SK-N-SH (cell line): ENCODE measurements around the gene FNDC3B.

ENCODE experiments used
- ELF1 ChIP-seq: IDR thresholded peaks from 2 replicates; pipeline ENCODE4 v1.4.0; 2012
- EZH2phosphoT487 ChIP-seq: fragments of 200-600 bp; sonication (generic); IDR thresholded peaks from 2 replicates; pipeline ENCODE4 v1.6.1; 2017; ENCODE audit warnings: low read depth, mixed run types, mild to moderate bottlenecking, antibody characterized with exemption, moderate library complexity, borderline replicate concordance
- JUND ChIP-seq: IDR thresholded peaks from 2 replicates; pipeline ENCODE4 v1.4.0; 2012
- POLR2AphosphoS5 ChIP-seq: IDR thresholded peaks from 2 replicates; pipeline ENCODE4 v1.6.1; 2012; ENCODE audit warnings: low read depth, low read length
- RAD21 ChIP-seq: IDR thresholded peaks from 2 replicates; pipeline ENCODE4 v1.6.1; 2012; ENCODE audit warnings: mild to moderate bottlenecking, low read length
- RFX5 ChIP-seq: IDR thresholded peaks from 2 replicates; pipeline ENCODE4 v1.6.1; 2012; ENCODE audit warnings: mild to moderate bottlenecking, improper control_type of control experiment, low read length
- SIN3A ChIP-seq: IDR thresholded peaks from 2 replicates; pipeline ENCODE4 v1.6.1; 2012; ENCODE audit warnings: low read depth, mild to moderate bottlenecking, low read length, moderate library complexity, borderline replicate concordance
- TAF1 ChIP-seq: IDR thresholded peaks from 2 replicates; pipeline ENCODE4 v1.6.1; 2012; ENCODE audit warnings: low read depth, mild to moderate bottlenecking, low read length, moderate library complexity, borderline replicate concordance
- TF ChIP-seq, protein P1 (sequence below): fragments of 200-600 bp; sonication (generic); IDR thresholded peaks from 2 replicates; pipeline ENCODE4 v1.6.1; 2017; ENCODE audit warnings: antibody characterized with exemption, mild to moderate bottlenecking, moderate library complexity
- TF ChIP-seq, protein P2 (sequence below): IDR thresholded peaks from 2 replicates; pipeline ENCODE4 v1.4.0; 2012; ENCODE audit warnings: low read depth
- TF ChIP-seq, protein P3 (sequence below): IDR thresholded peaks from 2 replicates; pipeline ENCODE4 v1.6.1; 2012; ENCODE audit warnings: mild to moderate bottlenecking, low read depth, low read length, moderate library complexity
- TF ChIP-seq, protein P4 (sequence below): IDR thresholded peaks from 2 replicates; pipeline ENCODE4 v1.4.0; 2012; ENCODE audit warnings: low read depth, borderline replicate concordance
- TF ChIP-seq, protein P5 (sequence below): fragments of 150-350 bp; IDR thresholded peaks from 2 replicates; pipeline ENCODE4 v1.6.1; 2017; ENCODE audit warnings: antibody characterized with exemption, low read length, low read depth, borderline replicate concordance

DNA sequence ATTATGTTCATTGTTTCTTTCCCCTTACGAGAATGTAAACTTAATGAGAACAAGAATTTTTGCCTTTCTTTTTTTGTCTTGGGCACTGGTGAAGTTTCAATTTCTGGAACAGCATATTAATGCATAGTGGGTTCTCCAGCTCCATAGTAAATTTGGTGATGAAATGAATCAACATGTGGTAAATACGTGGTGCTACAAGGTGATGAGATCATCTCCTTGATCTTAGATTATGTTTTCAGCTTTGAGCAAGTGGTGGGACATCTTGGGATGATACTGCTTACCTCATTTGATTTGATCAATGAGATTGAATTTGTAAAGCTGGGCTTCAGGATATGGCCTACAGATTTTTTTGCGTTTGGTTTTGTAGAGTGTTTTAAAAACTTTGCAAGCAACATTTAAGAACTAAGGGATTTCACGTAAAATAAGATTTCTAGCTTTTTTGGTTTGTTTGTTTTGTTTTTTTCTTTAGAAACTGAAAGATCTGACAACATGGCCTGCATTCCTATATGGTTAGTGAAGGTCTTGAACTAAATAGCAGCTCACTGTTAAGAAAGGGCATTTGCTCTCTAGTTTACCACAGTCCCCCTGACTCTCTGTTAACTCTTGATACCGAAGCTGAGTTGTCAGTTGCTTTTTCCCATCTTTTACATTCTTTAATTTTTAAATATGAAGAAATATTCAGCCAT lies 45.6 kb downstream of the FNDC3B start:
- TF ChIP-seq, protein P1, sequence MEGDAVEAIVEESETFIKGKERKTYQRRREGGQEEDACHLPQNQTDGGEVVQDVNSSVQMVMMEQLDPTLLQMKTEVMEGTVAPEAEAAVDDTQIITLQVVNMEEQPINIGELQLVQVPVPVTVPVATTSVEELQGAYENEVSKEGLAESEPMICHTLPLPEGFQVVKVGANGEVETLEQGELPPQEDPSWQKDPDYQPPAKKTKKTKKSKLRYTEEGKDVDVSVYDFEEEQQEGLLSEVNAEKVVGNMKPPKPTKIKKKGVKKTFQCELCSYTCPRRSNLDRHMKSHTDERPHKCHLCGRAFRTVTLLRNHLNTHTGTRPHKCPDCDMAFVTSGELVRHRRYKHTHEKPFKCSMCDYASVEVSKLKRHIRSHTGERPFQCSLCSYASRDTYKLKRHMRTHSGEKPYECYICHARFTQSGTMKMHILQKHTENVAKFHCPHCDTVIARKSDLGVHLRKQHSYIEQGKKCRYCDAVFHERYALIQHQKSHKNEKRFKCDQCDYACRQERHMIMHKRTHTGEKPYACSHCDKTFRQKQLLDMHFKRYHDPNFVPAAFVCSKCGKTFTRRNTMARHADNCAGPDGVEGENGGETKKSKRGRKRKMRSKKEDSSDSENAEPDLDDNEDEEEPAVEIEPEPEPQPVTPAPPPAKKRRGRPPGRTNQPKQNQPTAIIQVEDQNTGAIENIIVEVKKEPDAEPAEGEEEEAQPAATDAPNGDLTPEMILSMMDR, result no peak
- TF ChIP-seq EZH2phosphoT487 (no peak), RAD21 (no peak), RFX5 (no peak), ELF1 (no peak), SIN3A (no peak), POLR2AphosphoS5 (no peak), TAF1 (no peak), JUND (no peak)
- TF ChIP-seq, protein P2, sequence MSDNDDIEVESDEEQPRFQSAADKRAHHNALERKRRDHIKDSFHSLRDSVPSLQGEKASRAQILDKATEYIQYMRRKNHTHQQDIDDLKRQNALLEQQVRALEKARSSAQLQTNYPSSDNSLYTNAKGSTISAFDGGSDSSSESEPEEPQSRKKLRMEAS, result no peak
- TF ChIP-seq, protein P3, sequence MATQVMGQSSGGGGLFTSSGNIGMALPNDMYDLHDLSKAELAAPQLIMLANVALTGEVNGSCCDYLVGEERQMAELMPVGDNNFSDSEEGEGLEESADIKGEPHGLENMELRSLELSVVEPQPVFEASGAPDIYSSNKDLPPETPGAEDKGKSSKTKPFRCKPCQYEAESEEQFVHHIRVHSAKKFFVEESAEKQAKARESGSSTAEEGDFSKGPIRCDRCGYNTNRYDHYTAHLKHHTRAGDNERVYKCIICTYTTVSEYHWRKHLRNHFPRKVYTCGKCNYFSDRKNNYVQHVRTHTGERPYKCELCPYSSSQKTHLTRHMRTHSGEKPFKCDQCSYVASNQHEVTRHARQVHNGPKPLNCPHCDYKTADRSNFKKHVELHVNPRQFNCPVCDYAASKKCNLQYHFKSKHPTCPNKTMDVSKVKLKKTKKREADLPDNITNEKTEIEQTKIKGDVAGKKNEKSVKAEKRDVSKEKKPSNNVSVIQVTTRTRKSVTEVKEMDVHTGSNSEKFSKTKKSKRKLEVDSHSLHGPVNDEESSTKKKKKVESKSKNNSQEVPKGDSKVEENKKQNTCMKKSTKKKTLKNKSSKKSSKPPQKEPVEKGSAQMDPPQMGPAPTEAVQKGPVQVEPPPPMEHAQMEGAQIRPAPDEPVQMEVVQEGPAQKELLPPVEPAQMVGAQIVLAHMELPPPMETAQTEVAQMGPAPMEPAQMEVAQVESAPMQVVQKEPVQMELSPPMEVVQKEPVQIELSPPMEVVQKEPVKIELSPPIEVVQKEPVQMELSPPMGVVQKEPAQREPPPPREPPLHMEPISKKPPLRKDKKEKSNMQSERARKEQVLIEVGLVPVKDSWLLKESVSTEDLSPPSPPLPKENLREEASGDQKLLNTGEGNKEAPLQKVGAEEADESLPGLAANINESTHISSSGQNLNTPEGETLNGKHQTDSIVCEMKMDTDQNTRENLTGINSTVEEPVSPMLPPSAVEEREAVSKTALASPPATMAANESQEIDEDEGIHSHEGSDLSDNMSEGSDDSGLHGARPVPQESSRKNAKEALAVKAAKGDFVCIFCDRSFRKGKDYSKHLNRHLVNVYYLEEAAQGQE, result no peak
- TF ChIP-seq, protein P4, sequence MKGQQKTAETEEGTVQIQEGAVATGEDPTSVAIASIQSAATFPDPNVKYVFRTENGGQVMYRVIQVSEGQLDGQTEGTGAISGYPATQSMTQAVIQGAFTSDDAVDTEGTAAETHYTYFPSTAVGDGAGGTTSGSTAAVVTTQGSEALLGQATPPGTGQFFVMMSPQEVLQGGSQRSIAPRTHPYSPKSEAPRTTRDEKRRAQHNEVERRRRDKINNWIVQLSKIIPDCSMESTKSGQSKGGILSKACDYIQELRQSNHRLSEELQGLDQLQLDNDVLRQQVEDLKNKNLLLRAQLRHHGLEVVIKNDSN, result no peak
- TF ChIP-seq, protein P5, sequence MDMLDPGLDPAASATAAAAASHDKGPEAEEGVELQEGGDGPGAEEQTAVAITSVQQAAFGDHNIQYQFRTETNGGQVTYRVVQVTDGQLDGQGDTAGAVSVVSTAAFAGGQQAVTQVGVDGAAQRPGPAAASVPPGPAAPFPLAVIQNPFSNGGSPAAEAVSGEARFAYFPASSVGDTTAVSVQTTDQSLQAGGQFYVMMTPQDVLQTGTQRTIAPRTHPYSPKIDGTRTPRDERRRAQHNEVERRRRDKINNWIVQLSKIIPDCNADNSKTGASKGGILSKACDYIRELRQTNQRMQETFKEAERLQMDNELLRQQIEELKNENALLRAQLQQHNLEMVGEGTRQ, result no peak
